Measurements from ENCODE around the gene FABP3.

Gene FABP3

DNA sequence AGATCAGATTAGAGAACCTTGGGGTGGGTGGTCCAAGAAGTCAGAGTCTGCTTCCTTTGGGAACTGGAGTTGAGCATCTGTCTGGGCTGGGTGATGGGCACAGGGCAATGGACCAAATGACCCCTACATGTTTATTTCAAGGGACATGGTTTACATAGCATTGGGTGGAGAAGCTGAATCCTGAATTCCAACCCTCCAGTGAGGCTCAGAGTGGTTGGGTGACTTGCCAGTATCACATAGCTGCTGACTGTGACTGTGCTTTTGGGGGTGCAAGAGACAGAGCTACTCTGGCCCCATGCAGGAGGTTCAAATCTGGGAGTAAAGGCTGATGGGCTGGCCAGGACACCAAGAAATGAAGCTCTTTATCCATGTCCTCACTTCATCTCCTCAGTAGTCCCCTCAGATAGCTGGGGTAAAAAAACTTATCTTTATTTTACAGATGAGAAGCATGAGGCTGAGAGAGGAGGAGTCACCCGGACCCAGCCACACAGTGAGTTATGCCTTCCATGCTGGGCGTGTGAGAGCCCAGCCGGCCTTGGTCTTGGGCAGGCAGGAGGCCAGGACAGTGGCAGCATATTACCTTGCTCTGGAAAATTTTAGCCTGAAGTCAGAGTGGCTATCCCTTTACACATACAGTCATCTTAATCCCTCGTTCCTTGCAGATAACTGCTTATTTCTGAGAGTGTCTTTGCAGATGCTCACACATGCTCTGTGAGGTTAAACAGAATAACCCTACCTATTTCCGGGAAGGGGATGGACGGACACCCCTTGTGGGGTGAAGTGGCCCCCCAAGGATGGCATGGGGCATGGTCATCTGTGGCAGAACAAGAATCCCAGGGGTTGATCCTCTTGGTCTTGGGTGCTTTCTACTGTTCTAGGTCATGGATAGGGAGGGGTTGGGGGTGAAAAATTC, 37.3 kb upstream of the FABP3 start:
- TF ChIP-seq CTCF (IDR thresholded peaks at IDR 0.05; ENCODE audit: borderline replicate concordance, control extremely low read depth, extremely low read depth, insufficient read depth, missing control alignments) = no peak
- DNase-seq (ENCODE audit: low spot score) = no peak
- in situ Hi-C loops (cut with MboI; ENCODE audit: low sequenced_read_pairs, unreplicated experiment) = no loop called here

GRCh38 chr1:31408788-31409318, 36.0 kb upstream of the FABP3 start:
- no peak for TF ChIP-seq CTCF (IDR thresholded peaks at IDR 0.05; ENCODE audit: borderline replicate concordance, control extremely low read depth, extremely low read depth, insufficient read depth, missing control alignments)
- in situ Hi-C loops (cut with MboI; ENCODE audit: low sequenced_read_pairs, unreplicated experiment) = no loop called here
- no peak for DNase-seq (ENCODE audit: low spot score)

DNA sequence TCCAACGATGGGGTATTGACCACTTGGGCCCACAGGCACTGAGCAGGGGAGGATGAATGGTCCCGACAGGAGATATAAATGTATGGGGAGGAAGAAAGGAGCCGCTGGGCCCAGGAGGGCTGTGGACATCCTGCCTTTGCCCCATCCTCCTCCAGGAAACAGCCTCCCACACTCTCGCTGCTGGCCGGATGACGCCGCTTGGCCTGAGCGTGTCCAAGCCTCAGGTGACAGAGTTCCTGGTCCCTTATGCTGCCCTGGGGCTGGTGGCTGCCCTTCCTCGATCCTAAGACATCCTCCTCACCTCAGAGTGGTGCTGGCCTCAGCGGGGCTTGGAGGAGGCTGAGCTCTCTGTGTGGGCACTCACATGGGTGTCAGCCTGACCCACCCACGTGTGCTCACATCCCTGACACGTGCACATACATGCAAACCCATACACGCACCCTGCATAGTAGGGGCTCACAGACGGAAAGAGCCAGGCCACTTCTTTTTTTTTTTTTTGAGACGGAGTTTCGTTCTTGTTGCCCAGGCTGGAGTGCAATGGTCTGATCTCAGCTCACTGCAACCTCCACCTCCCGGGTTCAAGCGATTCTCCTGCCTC, 34.3 kb upstream of the FABP3 start:
- in situ Hi-C loops (cut with MboI; ENCODE audit: low sequenced_read_pairs, unreplicated experiment) = no loop called here
- no peak for DNase-seq (ENCODE audit: low spot score)

DNA sequence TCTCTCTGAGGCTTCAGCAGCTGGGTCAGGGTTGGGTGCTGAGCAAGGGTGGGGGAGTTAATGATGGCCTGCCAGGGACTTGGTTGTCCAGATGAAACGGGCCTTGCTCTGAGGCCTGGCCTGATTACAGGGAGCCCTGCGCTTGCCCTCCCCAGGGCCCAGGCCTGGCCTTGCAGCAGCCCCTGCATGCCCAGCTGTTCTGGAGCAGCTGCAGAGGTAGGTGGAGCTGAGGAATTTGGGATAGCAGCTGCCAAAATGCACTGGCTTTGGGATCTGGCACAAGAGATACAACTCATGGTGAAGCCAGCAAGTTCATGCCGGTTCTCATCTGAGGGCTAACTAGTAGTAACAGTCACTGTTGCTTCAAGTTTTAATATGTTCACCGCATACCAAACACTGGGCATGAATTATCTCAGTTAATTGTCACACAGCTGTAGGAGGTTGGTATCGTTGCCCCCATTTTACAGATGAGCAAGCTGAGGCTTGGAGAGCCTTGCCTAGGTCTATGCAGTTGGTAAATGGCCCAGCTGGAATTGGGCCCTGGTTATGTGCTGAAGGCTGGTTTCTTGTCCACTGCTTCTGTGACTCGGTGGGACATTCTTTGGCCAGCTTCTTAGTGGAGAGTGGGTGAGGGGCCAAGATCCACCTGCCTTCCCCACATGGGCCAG, 32.8 kb upstream of the FABP3 start:
- no peak for DNase-seq (ENCODE audit: low spot score)
- TF ChIP-seq CTCF (IDR thresholded peaks at IDR 0.05; ENCODE audit: borderline replicate concordance, control extremely low read depth, extremely low read depth, insufficient read depth, missing control alignments) = no peak
- in situ Hi-C loops (cut with MboI; ENCODE audit: low sequenced_read_pairs, unreplicated experiment) = no loop called here

More for the DNA sequence above, 34.3 kb upstream of the FABP3 start:
- no peak for TF ChIP-seq CTCF (IDR thresholded peaks at IDR 0.05; ENCODE audit: borderline replicate concordance, control extremely low read depth, extremely low read depth, insufficient read depth, missing control alignments)

- no peak for TF ChIP-seq CTCF (IDR thresholded peaks at IDR 0.05; ENCODE audit: borderline replicate concordance, control extremely low read depth, extremely low read depth, insufficient read depth, missing control alignments)
- no peak for DNase-seq (ENCODE audit: low spot score)
- in situ Hi-C loops (cut with MboI; ENCODE audit: low sequenced_read_pairs, unreplicated experiment) = no loop called here
These were observed 28.4 kb upstream of the FABP3 start for GRCh38 chr1:31401241-31401640.

DNA sequence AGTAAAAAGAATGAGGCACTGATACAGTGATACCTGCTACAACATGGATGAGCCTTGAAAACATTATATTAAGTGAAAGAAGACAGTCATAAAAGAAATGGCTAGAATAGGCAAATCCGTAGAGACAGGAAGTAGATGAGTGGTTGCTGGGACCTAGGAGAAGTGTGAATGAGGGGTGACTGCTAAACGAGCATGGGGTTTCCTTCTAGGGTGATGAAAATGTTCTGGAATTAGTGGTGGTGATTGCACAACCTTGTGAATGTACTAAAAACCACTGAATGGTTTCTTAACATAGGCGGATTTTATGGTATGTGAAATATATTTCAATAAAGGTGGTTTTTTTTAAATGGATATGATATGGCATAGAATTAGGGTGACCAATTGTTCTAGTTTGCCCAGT, 27.5 kb upstream of the FABP3 start:
- no peak for TF ChIP-seq CTCF (IDR thresholded peaks at IDR 0.05; ENCODE audit: borderline replicate concordance, control extremely low read depth, extremely low read depth, insufficient read depth, missing control alignments)
- no peak for DNase-seq (ENCODE audit: low spot score)
- in situ Hi-C loops (cut with MboI; ENCODE audit: low sequenced_read_pairs, unreplicated experiment) = no loop called here
